B cell (primary cell): ENCODE results near the gene SPEN.

Source experiments
- CTCF ChIP-seq: fragments of 200-600 bp; IDR thresholded peaks from one replicate; pipeline ENCODE4 v1.8.0; 2022; ENCODE audit warnings: antibody characterized with exemption, mild to moderate bottlenecking
- EZH2 ChIP-seq: IDR thresholded peaks from 2 replicates; pipeline ENCODE4 v1.6.1; 2012; ENCODE audit warnings: borderline replicate concordance, low read depth, mild to moderate bottlenecking, moderate library complexity, low read length; ENCODE audit not compliant: insufficient read depth, poor library complexity, severe bottlenecking

GRCh38 chr1:15848929-15849774 is 1.6 kb downstream of the SPEN start:
- TF ChIP-seq CTCF (no peak), EZH2 (no peak)
